DOHH2 (cell line): Measurements from ENCODE around the gene KIF26B.

Source experiments
- EZH2phosphoT487 ChIP-seq: fragments of 200-600 bp; sonication (generic); IDR thresholded peaks from 2 replicates; pipeline ENCODE4 v1.6.1; 2017; ENCODE audit warnings: borderline replicate concordance, mild to moderate bottlenecking, antibody characterized with exemption, low read length, moderate library complexity, mixed read lengths
- TF ChIP-seq, protein P1 (sequence below): fragments of 200-600 bp; sonication (generic); IDR thresholded peaks from one replicate; pipeline ENCODE4 v1.5.1; 2014; ENCODE audit warnings: antibody characterized with exemption, mild to moderate bottlenecking, low read depth, low read length; ENCODE audit not compliant: poor library complexity, severe bottlenecking

DNA sequence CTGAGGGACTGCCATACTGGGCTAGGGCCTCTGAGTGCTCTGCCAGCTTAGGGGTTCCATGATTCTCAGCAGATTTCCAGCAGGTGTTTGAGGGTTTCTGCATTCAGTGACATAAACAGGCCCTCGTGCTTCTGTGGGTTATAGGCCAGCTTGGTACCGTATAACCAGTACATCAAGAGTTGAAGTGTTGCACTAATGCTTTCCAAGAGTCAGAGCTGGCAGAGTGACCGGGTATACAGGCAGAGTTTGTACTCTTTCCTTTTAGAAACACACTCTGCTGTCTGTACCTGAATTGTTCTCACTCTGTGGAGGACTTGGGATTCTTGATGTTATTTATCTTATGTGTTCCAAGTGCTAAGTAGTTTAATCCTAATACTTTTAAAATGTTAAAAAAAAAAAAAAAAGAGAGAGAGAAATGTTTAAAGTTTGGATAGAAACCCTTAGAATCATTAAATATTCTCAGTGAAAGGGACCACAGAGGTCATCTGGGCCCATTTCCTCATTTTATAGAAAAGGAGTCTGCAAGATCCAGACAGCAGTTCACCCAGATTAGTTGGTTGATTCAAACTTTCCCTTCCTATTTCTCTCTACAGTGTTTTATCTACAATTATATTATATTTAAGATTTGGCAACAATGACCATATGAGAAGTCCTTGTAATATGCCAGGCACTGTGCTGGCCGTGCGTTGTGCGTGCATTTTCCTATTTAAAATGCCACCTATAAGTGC is 325.8 kb downstream of the KIF26B start:
- TF ChIP-seq, protein P1, sequence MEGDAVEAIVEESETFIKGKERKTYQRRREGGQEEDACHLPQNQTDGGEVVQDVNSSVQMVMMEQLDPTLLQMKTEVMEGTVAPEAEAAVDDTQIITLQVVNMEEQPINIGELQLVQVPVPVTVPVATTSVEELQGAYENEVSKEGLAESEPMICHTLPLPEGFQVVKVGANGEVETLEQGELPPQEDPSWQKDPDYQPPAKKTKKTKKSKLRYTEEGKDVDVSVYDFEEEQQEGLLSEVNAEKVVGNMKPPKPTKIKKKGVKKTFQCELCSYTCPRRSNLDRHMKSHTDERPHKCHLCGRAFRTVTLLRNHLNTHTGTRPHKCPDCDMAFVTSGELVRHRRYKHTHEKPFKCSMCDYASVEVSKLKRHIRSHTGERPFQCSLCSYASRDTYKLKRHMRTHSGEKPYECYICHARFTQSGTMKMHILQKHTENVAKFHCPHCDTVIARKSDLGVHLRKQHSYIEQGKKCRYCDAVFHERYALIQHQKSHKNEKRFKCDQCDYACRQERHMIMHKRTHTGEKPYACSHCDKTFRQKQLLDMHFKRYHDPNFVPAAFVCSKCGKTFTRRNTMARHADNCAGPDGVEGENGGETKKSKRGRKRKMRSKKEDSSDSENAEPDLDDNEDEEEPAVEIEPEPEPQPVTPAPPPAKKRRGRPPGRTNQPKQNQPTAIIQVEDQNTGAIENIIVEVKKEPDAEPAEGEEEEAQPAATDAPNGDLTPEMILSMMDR = no peak
- TF ChIP-seq EZH2phosphoT487 = no peak
